Activated CD8-positive, alpha-beta T cell treated with anti-CD3 and anti-CD28 coated beads for 36 hours (primary cell): ENCODE data around the gene FEV. TPM values are rescaled to one million over a fixed set of nuclear protein-coding genes. Genes with fewer than 3 reads are reported as not detected.

Experiments
- ATAC-seq: fragments of 200-7000 bp; cut with Tn5 transposase; one replicate; pipeline ENCODE4 v1.10.0; 2021; ENCODE audit warnings: mild to moderate bottlenecking, moderate library complexity
- CTCF ChIA-PET: fragments of 350-600 bp; sonication (Branson Sonifier 250); formaldehyde crosslinking; loops from one replicate; lab custom pipeline; 2021; ENCODE audit warnings: antibody characterized with exemption; lab: Charles Lee
- POLR2A ChIA-PET: fragments of 350-600 bp; sonication (Branson Sonifier 250); formaldehyde crosslinking; loops from one replicate; lab custom pipeline; 2021; ENCODE audit warnings: antibody characterized with exemption; lab: Charles Lee
- DNase-seq: peaks from one replicate; pipeline ENCODE4 v3.0.0-alpha.2; 2020
- H3K27ac Mint-ChIP-seq: one replicate; pipeline ENCODE4 v1.8.0; 2021; ENCODE audit warnings: mild to moderate bottlenecking, mixed read lengths
- H3K27me3 Mint-ChIP-seq: one replicate; pipeline ENCODE4 v1.8.0; 2021; ENCODE audit warnings: mixed read lengths
- H3K36me3 Mint-ChIP-seq: one replicate; pipeline ENCODE4 v1.8.0; 2021; ENCODE audit warnings: low read depth, mixed read lengths
- H3K4me1 Mint-ChIP-seq: one replicate; pipeline ENCODE4 v1.8.0; 2021; ENCODE audit warnings: low read depth, mixed read lengths
- H3K4me3 Mint-ChIP-seq: one replicate; pipeline ENCODE4 v1.8.0; 2021; ENCODE audit warnings: mild to moderate bottlenecking, moderate library complexity, mixed read lengths
- H3K9me3 Mint-ChIP-seq: one replicate; pipeline ENCODE4 v1.8.0; 2021; ENCODE audit warnings: mixed read lengths
- intact Hi-C: fragments of 100-400 bp; cut with micrococcal nuclease; formaldehyde crosslinking; loops from one replicate; pipeline ENCODE4 v1.10.0; 2022
- total RNA-seq, 2 experiments: library from RNA; stranded (reverse); gene quantifications; one replicate each; pipeline ENCODE4 v1.2.3, GENCODE V29; 2021
- TF ChIP-seq, protein P1 (sequence below): fragments of 200-600 bp; IDR thresholded peaks from one replicate; pipeline ENCODE4 v1.8.0; 2022; ENCODE audit warnings: antibody characterized with exemption, mild to moderate bottlenecking

Gene FEV
- total RNA-seq, 2 experiments from 2014 or later = not detected

DNA sequence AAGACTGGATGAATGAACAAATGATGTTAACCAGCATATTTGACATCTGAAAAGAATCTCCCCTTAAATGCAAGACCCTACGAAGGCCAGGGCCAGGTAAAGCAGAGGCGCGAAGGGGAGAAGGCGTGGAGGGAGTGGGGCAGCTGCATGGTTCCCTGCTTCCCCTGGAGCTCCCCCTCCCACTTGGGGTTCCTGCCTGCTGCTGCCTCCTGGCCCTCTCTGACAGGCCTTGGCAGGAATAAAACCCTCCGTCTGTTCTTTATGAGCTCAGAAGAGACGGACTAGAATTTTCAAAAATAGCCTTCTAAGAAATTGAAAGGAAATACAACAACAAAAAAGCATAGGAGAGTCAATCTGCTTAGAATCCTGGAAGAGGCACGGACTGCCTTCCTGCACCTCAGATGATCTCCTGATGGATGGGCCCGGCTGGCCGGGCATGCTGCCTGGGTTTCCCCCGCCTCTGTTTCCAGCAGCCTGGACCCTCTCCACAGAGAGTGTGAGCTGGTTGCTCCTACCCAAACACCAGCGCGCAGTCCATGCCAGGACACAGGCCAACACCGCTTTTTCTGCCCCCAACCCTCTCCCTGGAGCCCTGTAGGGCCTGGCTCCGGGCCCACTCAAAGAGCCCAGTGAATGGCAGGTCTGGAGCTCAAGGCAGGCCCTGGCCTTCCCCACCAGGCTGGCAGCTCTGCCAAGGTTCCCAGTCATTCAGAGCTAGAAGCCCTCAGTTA, 32.4 kb upstream of the FEV start:
- H3K4me1 Mint-ChIP-seq = no peaks in the 10 kb centered on the region
- H3K9me3 Mint-ChIP-seq = no peaks in the 10 kb centered on the region
- ATAC-seq (no peak), DNase-seq (no peak)
- H3K4me3 Mint-ChIP-seq = no peak overlapping the region
- CTCF ChIA-PET = interaction anchor here (1.0 to 2.9 kb wide), 5 partner anchors 11 to 41 kb away, joined by 3 to 10 read pairs (median 3); no protein-coding TSS in a partner anchor
- intact Hi-C loops = no loop called here
- no peak overlapping the region for H3K27ac Mint-ChIP-seq
- POLR2A ChIA-PET = interaction anchor here (0.8 kb wide), 1 partner anchor 9 kb away, joined by 3 read pairs; no protein-coding TSS in a partner anchor
- H3K36me3 Mint-ChIP-seq = no peaks in the 10 kb centered on the region
- peaks cover 3% of the 10 kb centered on the region for H3K27me3 Mint-ChIP-seq
- TF ChIP-seq, protein P1, sequence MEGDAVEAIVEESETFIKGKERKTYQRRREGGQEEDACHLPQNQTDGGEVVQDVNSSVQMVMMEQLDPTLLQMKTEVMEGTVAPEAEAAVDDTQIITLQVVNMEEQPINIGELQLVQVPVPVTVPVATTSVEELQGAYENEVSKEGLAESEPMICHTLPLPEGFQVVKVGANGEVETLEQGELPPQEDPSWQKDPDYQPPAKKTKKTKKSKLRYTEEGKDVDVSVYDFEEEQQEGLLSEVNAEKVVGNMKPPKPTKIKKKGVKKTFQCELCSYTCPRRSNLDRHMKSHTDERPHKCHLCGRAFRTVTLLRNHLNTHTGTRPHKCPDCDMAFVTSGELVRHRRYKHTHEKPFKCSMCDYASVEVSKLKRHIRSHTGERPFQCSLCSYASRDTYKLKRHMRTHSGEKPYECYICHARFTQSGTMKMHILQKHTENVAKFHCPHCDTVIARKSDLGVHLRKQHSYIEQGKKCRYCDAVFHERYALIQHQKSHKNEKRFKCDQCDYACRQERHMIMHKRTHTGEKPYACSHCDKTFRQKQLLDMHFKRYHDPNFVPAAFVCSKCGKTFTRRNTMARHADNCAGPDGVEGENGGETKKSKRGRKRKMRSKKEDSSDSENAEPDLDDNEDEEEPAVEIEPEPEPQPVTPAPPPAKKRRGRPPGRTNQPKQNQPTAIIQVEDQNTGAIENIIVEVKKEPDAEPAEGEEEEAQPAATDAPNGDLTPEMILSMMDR = no peak

DNA sequence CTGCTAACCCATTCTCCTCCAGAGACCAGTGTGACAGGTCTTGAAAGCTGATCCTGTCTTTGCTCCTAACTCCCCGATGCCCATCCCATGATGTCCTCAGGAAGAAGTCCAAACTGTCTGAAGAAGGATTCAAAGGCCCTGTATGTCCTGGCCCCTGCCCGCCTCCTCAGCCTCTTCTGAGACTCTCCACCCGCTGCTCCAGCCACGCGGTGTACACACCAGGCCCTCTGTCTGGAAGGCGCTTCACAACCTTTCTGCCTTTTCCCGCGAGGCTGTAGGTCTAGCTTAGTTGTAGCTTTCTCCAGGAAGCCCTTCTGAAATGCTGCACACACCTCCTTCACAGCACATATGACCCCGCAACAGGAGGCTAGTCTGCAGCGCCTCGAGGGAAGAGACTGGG, 31.7 kb upstream of the FEV start:
- CTCF ChIA-PET = interaction anchor here (1.0 to 2.9 kb wide), 4 partner anchors 12 to 42 kb away, joined by 3 to 10 read pairs (median 4); no protein-coding TSS in a partner anchor

DNA sequence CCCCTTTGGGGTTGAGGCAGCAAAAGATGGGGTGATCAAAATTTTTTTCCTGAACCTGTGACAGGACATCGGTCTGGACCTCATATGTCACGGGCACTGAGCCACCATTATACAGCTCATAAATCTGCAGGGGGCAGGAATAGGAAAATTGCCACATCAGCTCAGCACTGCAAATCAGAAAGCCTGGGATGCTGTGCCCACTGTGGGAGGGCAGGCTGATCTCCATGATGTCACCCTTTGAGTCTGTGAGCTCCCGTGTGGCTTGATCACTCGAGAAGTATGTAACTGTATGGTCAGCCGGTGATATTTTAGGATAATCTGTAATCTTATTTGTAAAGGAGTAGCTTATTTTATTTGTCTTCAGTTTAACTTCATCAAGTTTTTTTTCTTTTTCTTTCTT, 25.9 kb upstream of the FEV start:
- CTCF ChIA-PET = interaction anchor here (0.7 to 4.4 kb wide), 14 partner anchors 11 to 284 kb away, joined by 3 to 17 read pairs (median 6); partner anchors contain the start of gene SLC23A3
- POLR2A ChIA-PET = no interaction called here
- intact Hi-C loops = no loop called here
- no peak overlapping the region for H3K4me3 Mint-ChIP-seq
- H3K27ac Mint-ChIP-seq = no peak overlapping the region
- ATAC-seq = no peak
- no peaks in the 10 kb centered on the region for H3K4me1 Mint-ChIP-seq
- TF ChIP-seq, protein P1 = no peak
- H3K9me3 Mint-ChIP-seq = no peaks in the 10 kb centered on the region
- DNase-seq = no peak
- H3K36me3 Mint-ChIP-seq = no peaks in the 10 kb centered on the region
- peaks cover 14% of the 10 kb centered on the region for H3K27me3 Mint-ChIP-seq

More for the DNA sequence above, 31.7 kb upstream of the FEV start:
- Mint-ChIP-seq H3K27me3 (peaks cover 3% of the 10 kb centered on the region), H3K27ac (no peak overlapping the region), H3K9me3 (no peaks in the 10 kb centered on the region), H3K36me3 (no peaks in the 10 kb centered on the region), H3K4me1 (no peaks in the 10 kb centered on the region), H3K4me3 (no peak overlapping the region)
- no peak for DNase-seq
- no peak for ATAC-seq
- POLR2A ChIA-PET = no interaction called here
- intact Hi-C loops = no loop called here
- TF ChIP-seq, protein P1 = no peak

DNA sequence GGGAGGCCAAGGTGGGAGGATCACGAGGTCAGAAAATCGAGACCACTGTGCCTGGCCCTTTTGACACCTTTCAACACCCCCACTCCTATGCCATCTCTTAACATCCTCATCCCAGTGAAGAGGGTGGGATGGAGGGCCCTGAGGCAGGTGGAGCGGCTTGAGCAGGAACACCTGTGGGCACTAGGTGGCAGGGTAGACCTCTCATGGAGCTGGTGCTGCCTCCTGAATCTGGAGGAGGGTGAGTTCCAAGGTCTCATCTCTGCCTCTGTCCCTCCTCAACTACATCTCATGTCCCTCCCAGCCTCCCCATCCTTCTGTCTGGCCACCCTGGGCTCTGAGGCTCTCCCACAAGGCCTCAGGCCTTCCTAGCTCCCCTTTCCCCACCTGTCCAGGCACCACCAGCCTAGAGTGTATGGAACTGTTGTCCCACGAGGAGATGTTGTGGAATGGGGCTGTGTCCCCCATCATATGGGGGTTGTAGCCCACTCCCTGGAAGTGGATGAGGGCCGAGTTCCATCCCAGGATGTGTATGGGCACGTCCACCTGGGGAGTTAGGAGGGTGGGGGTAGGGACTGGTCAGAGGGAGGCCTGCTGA, 25.3 kb upstream of the FEV start:
- Mint-ChIP-seq H3K9me3 (no peaks in the 10 kb centered on the region), H3K4me3 (no peak overlapping the region), H3K4me1 (no peaks in the 10 kb centered on the region), H3K27me3 (peaks cover 18% of the 10 kb centered on the region), H3K27ac (no peak overlapping the region), H3K36me3 (no peaks in the 10 kb centered on the region)
- CTCF ChIA-PET = interaction anchor here (0.6 to 4.4 kb wide), 19 partner anchors 10 to 285 kb away, joined by 3 to 20 read pairs (median 5); partner anchors contain the start of gene SLC23A3
- POLR2A ChIA-PET = no interaction called here
- ATAC-seq = peak; percentile 80
- TF ChIP-seq, protein P1 = peak; percentile 46
- peak; percentile 58 for DNase-seq
- intact Hi-C loops = no loop called here

DNA sequence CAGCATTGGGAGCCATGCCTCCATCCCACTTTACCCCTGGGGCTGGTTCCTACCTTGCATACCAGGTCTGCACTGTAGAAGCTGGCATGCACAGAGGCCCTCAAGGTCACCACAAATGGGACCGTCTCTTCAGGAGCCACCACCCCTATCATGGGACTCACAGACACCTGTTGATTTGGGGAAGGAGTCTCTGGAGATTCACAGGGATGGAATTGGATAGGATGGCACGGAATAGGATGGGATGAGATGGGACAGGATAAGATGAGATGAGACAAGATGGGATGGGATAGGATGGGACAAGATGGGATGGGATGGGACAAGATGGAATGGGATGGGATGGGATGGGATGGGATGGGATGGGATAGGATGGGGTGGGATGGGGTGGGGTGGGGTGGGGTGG, 24.3 kb upstream of the FEV start:
- TF ChIP-seq, protein P1 = no peak
- intact Hi-C loops = no loop called here
- H3K27me3 Mint-ChIP-seq = peaks cover 26% of the 10 kb centered on the region

More for the DNA sequence above, 24.3 kb upstream of the FEV start:
- no peaks in the 10 kb centered on the region for H3K9me3 Mint-ChIP-seq
- ChIA-PET CTCF (interaction anchor here (1.5 to 3.7 kb wide), 6 partner anchors 11 to 286 kb away, joined by 5 to 20 read pairs (median 8); no protein-coding TSS in a partner anchor), POLR2A (no interaction called here)
- no peak overlapping the region for H3K27ac Mint-ChIP-seq
- ATAC-seq = no peak
- no peaks in the 10 kb centered on the region for H3K36me3 Mint-ChIP-seq
- no peaks in the 10 kb centered on the region for H3K4me1 Mint-ChIP-seq
- no peak overlapping the region for H3K4me3 Mint-ChIP-seq
- DNase-seq = no peak
